Common myeloid progenitor, CD34-positive (primary cell): Measurements from ENCODE around the gene CCR7. TPM values are rescaled to one million over a fixed set of nuclear protein-coding genes. Genes with fewer than 3 reads are reported as not detected.

Experiments used
- CTCF ChIA-PET: fragments of 350-600 bp; sonication (Branson Sonifier 250); formaldehyde crosslinking; loops from one replicate; lab custom pipeline; 2021; ENCODE audit warnings: antibody characterized with exemption; lab: Charles Lee
- POLR2A ChIA-PET: fragments of 350-600 bp; sonication (Branson Sonifier 250); formaldehyde crosslinking; loops from one replicate; lab custom pipeline; 2021; ENCODE audit warnings: antibody characterized with exemption; lab: Charles Lee
- DNase-seq, 3 donors: peaks; one replicate each; pipeline versions ENCODE4 v3.0.0 to v3.0.0-alpha.2; 2013
- H3K27ac ChIP-seq, 2 experiments: 1 replicate in 1 of 2; 2 replicates in 1 of 2; pipeline ENCODE4 v1.7.0; 2013; ENCODE audit warnings: inconsistent platforms in 2 of 2, low read length in 2 of 2, mild to moderate bottlenecking in 2 of 2, low read depth in 1 of 2, moderate library complexity in 1 of 2; ENCODE audit not compliant: severe bottlenecking in 2 of 2, insufficient read depth in 1 of 2, poor library complexity in 1 of 2
- H3K27me3 ChIP-seq, 5 experiments: replicated peaks in 2 of 5; 1 replicate in 3 of 5; 2 replicates in 2 of 5; pipeline versions ENCODE4 v1.6.1 to v1.7.0; 2013; ENCODE audit warnings: low read length in 4 of 5, mild to moderate bottlenecking in 2 of 5, moderate library complexity in 2 of 5, inconsistent platforms in 1 of 5; ENCODE audit not compliant: insufficient read depth in 5 of 5, control insufficient read depth in 4 of 5
- H3K36me3 ChIP-seq, 4 experiments: 1 replicate in 2 of 4; 2 replicates in 2 of 4; pipeline versions ENCODE4 v1.6.1 to v1.7.0; 2013; ENCODE audit warnings: low read length in 3 of 4, control low read depth in 1 of 4, mild to moderate bottlenecking in 1 of 4; ENCODE audit not compliant: control insufficient read depth in 4 of 4, insufficient read depth in 4 of 4
- H3K4me1 ChIP-seq, 4 experiments: 1 replicate in 3 of 4; 2 replicates in 1 of 4; pipeline versions ENCODE4 v1.6.1 to v1.7.1; 2013; ENCODE audit warnings: low read length in 3 of 4, mild to moderate bottlenecking in 3 of 4, control low read depth in 1 of 4, inconsistent platforms in 1 of 4, moderate library complexity in 1 of 4; ENCODE audit not compliant: control insufficient read depth in 4 of 4, insufficient read depth in 4 of 4; ENCODE audit errors: control extremely low read depth in 1 of 4
- H3K4me3 ChIP-seq, 7 experiments: 1 replicate in 4 of 7; 2 replicates in 3 of 7; pipeline versions ENCODE4 v1.5.1 to v1.7.0; 2013; ENCODE audit warnings: mild to moderate bottlenecking in 7 of 7, low read length in 6 of 7, moderate library complexity in 6 of 7, inconsistent platforms in 2 of 7, low read depth in 2 of 7, control low read depth in 1 of 7; ENCODE audit not compliant: insufficient read depth in 4 of 7, control insufficient read depth in 1 of 7; ENCODE audit errors: extremely low read depth in 1 of 7
- H3K9me3 ChIP-seq, 5 experiments: 1 replicate in 4 of 5; 2 replicates in 1 of 5; pipeline versions ENCODE4 v1.6.1 to v1.7.1; 2013; ENCODE audit warnings: low read length in 4 of 5, mild to moderate bottlenecking in 2 of 5, inconsistent platforms in 1 of 5, low read depth in 1 of 5, moderate library complexity in 1 of 5; ENCODE audit not compliant: control insufficient read depth in 4 of 5, insufficient read depth in 2 of 5; ENCODE audit errors: control extremely low read depth in 1 of 5
- WGBS: methylation state at CpG from one replicate; pipeline ENCODE4 v1.1.5; 2013; ENCODE audit not compliant: insufficient coverage; 5-methylcytosine and 5-hydroxymethylcytosine counted together
- polyA plus RNA-seq: library from polyadenylated mRNA; unstranded; fragments of 120-200 nt; gene quantifications from one replicate; pipeline ENCODE4 v1.2.1, GENCODE V29; 2013

Gene CCR7
- polyA plus RNA-seq = 1.8 TPM

- peak within 1 kb of the TSS in 6 of 7 experiments; percentile 23 to 57 (median 30) for H3K4me3 ChIP-seq
- peaks cover 0 to 4% (median 1%) of the 10 kb centered on the region in 5 experiments for H3K9me3 ChIP-seq
- 56% methylated on average over 6 of the region's 12 CpGs for WGBS
- DNase-seq = peak; percentile 77 to 96 (median 93)
- H3K27ac ChIP-seq = peak within 1 kb of the TSS in 1 of 2 experiments; percentile 71
- H3K36me3 ChIP-seq = no peaks in the 10 kb centered on the region
- peaks cover 0 to 4% (median 0%) of the 10 kb centered on the region in 5 experiments for H3K27me3 ChIP-seq
- peaks cover 9 to 47% (median 29%) of the 10 kb centered on the region in 4 experiments for H3K4me1 ChIP-seq
- POLR2A ChIA-PET = interaction anchor here (2.4 kb wide), 1 partner anchor 17 kb away, joined by 17 read pairs; no protein-coding TSS in a partner anchor
- CTCF ChIA-PET = interaction anchor here (0.8 to 21.4 kb wide), 11 partner anchors 9 to 150 kb away, joined by 3 to 401 read pairs (median 3); no protein-coding TSS in a partner anchor
Measured at GRCh38 chr17:40564883-40565768, at the start of gene CCR7. CCR7 (minus strand) TSS chr17:40565472; CDS start chr17:40565409, 63 bp downstream.

- whole genome bisulfite sequencing = 93% methylated on average over 11 of the region's 13 CpGs
- Histone ChIP-seq H3K4me1 (peaks cover 0 to 11% (median 6%) of the 10 kb centered on the region in 4 experiments), H3K4me3 (no peak overlapping the region)
Measured at GRCh38 chr17:40614431-40615067, 49.3 kb upstream of the CCR7 start.

DNA sequence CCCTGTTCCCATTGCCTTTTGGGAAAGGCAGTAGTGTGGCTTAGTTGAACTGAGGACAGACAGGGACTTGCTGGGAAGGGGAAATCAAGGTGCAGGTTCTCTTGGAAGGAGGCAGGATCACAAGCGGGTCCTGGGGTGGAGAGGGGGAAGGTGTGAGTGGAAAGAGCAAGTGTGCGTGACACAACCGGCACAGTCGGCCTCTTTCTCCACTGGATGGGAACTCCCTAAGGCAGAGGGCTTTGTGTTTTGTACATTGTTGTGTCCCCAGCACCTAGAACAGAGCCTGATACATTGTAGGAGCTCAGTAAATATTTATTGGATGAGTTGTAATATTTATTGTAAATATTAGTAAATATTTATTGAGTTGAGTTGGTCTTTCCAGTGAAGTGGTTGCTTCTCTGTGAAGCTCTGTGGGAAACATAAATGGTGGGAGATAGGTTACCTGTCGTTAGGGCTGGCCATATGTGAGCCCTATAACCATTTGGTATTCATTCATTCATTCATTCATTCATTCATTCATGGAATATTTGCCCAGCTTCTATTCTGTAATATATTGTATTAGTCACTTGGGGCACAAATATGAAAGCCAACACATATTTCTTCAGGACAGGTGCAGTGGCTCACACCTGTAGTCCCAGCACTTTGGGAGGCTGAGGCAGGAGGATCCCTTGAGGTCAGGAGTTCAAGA is 48.3 kb upstream of the CCR7 start:
- ChIA-PET CTCF (interaction anchor here (1.3 to 5.7 kb wide), 3 partner anchors 9 to 59 kb away, joined by 3 to 42 read pairs (median 19); no protein-coding TSS in a partner anchor), POLR2A (interaction anchor here (0.6 kb wide), 1 partner anchor 34 kb away, joined by 3 read pairs; no protein-coding TSS in a partner anchor)
- Histone ChIP-seq H3K4me3 (no peak overlapping the region), H3K36me3 (no peaks in the 10 kb centered on the region), H3K27ac (no peak overlapping the region), H3K27me3 (peaks cover 0 to 6% (median 0%) of the 10 kb centered on the region in 5 experiments), H3K9me3 (no peaks in the 10 kb centered on the region), H3K4me1 (peaks cover 0 to 11% (median 6%) of the 10 kb centered on the region in 4 experiments)
- no peak for DNase-seq
- WGBS = 100% methylated on average over 4 of the region's 5 CpGs

More at GRCh38 chr17:40614431-40615067, 49.3 kb upstream of the CCR7 start:
- no peak overlapping the region for H3K27ac ChIP-seq
- H3K36me3 ChIP-seq = no peaks in the 10 kb centered on the region
- DNase-seq = no peak
- ChIA-PET POLR2A (interaction anchor here (0.8 kb wide), 1 partner anchor 33 kb away, joined by 3 read pairs; no protein-coding TSS in a partner anchor), CTCF (interaction anchor here (1.0 to 5.7 kb wide), 5 partner anchors 10 to 60 kb away, joined by 3 to 42 read pairs (median 5); no protein-coding TSS in a partner anchor)
- H3K27me3 ChIP-seq = peaks cover 0 to 6% (median 0%) of the 10 kb centered on the region in 5 experiments
- H3K9me3 ChIP-seq = no peaks in the 10 kb centered on the region

GRCh38 chr17:40612599-40613244 is 47.5 kb upstream of the CCR7 start:
- ChIA-PET CTCF (interaction anchor here (0.6 kb wide), 1 partner anchor 385 kb away, joined by 4 read pairs; no protein-coding TSS in a partner anchor), POLR2A (no interaction called here)
- H3K4me1 ChIP-seq = peaks cover 0 to 11% (median 6%) of the 10 kb centered on the region in 4 experiments
- H3K27me3 ChIP-seq = peaks cover 0 to 4% (median 0%) of the 10 kb centered on the region in 5 experiments
- no peak for DNase-seq
- H3K9me3 ChIP-seq = no peaks in the 10 kb centered on the region
- 97% methylated on average over 8 of the region's 11 CpGs for WGBS
- no peak overlapping the region for H3K4me3 ChIP-seq
- H3K36me3 ChIP-seq = no peaks in the 10 kb centered on the region
- no peak overlapping the region for H3K27ac ChIP-seq

- H3K36me3 ChIP-seq = no peaks in the 10 kb centered on the region
- no peak overlapping the region for H3K4me3 ChIP-seq
- H3K9me3 ChIP-seq = no peaks in the 10 kb centered on the region
- H3K27me3 ChIP-seq = peaks cover 0 to 4% (median 0%) of the 10 kb centered on the region in 5 experiments
- H3K27ac ChIP-seq = no peak overlapping the region
- POLR2A ChIA-PET = no interaction called here
- H3K4me1 ChIP-seq = peaks cover 0 to 11% (median 6%) of the 10 kb centered on the region in 4 experiments
- WGBS = 95% methylated on average over 4 of the region's 7 CpGs
- CTCF ChIA-PET = interaction anchor here (0.6 kb wide), 1 partner anchor 384 kb away, joined by 4 read pairs; no protein-coding TSS in a partner anchor
- DNase-seq = no peak
Measured at GRCh38 chr17:40611840-40612474, 46.7 kb upstream of the CCR7 start.
